Effector CD4-positive, alpha-beta T cell (primary cell): ENCODE measurements around the gene SMOC2.
"Not testable (repeated sequence)": the region's sequence is repeated elsewhere in the genome, so short reads cannot be mapped to it uniquely, and the experiment has no call there.

Experiments used
- DNase-seq: peaks from one replicate; pipeline ENCODE4 v3.0.0-alpha.2; 2020

SMOC2 gene

DNA sequence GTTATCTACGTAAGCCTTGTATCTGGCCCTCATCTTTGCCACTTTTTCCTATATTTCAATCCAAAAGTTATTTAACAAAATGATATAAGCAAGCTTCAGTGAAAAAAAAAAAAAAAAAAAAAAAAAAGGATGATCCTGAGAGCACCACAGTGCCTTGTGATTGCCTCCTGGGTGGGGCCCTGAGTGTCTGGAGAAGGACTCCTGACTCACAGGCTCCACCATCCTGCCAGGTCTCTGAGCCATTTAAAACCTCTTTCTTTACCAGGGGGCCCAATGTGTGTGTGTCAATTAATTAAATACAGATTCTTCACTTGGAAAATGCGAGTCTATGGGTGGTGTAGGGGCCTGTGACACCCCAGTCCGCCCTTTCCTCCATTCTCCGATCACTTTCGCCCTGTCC lies 105.2 kb downstream of the SMOC2 start:
- no peak for DNase-seq

DNA sequence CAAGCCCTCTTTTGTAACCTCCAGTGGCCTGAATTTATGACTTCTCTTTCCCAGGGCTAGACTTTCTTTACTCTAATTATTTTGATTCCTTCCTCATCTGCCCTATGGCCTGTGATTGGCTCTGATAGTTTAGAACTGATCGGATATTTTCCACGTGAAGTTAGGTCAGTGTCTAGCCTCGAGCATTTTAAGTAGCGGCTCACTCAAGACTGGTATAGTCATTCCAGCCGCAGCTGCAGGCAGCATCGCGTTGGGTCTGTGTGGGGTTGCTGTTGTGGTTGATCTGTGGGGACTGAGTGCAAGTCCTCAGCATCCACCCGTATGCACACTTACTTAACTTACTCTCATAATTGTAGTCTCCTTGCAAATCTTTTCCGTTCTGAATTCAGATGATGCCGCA lies 105.7 kb downstream of the SMOC2 start:
- no peak for DNase-seq

- no peak for DNase-seq
Observed at GRCh38 chr6:168550326-168550725, 109.3 kb downstream of the SMOC2 start.

DNA sequence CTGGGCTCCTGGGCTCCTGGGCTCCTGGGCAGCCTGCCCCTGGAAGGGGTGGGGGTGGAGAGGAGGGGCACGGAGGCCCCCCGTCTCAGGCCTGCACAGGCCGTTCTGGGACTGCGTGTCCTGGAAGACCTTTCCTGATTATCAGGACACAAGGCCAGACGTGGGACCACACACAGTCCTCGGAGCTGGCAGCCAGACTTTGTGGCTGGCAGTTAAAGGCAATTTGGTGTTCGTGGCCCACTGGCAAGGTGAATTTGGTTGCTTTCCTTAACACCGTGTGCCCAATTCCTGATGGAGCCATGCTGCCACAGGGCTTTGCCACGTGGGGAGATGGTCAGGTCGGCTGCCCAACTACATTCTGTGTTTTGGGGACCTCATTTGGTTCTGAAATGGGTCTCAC lies 113.5 kb downstream of the SMOC2 start:
- DNase-seq: no peak

DNA sequence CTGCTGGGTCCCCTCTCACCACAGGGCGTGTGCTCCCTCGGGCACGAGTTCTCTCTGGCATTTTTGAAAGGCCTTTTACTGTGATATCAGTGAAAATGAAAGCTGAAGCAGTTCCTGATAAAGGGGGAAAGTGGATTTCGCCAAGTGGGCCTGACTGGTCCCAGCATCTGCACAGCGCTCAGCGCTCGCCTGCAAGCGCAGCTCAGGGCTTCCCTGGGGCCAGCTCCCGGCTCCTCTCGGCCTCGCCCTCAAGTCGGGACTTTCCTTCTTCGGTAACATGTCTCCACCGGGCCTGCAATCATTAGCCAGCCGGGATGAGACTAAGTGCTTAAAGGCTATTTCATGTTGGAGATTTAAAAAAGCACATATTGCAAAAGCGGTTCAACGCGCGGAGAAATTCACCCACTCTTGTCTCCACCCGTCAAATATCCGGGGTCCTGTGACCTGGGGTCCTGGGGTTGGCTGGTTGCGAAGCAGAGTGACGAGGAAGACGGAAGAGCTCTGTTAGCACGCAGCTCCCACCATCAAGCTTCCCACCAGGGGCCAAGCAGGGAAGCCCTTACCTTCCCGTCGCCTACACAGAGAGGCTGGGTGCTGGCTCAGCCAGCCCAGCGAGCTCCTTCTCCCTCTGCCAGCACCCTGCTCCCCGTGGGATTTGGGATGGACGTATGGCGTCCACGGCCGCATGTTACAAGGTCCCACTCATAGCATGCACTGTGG lies 114.1 kb downstream of the SMOC2 start:
- no peak for DNase-seq

- no peak for DNase-seq
Observed at GRCh38 chr6:168555618-168556273, 114.8 kb downstream of the SMOC2 start.

GRCh38 chr6:168557512-168557911 lies 116.5 kb downstream of the SMOC2 start:
- DNase-seq: no peak

- DNase-seq: no peak
Observed at GRCh38 chr6:168558686-168559085, 117.7 kb downstream of the SMOC2 start.

DNA sequence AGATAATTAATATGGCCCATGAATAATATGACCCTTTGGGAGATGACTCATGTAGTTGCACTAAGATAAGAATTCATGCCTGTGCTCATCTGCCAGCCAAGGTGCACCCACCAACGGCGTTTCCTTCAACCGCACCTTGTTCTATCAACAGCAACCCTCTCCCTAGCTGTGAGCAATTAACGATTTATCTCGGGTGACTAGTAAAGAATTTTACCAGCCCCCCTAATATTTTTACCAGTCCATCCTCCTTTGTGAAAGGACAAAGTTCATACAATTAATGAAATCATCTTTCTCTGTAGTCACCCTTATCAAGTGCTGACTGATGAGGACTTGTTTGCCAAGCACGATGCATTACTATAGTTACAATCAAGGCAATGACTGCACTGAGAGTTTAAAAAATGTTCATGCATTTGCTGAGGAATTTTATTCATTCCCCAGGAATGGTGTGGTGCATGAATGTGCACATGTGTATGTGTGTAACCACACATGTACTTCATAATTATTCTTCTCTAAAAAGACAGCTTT lies 118.7 kb downstream of the SMOC2 start:
- no peak for DNase-seq

DNA sequence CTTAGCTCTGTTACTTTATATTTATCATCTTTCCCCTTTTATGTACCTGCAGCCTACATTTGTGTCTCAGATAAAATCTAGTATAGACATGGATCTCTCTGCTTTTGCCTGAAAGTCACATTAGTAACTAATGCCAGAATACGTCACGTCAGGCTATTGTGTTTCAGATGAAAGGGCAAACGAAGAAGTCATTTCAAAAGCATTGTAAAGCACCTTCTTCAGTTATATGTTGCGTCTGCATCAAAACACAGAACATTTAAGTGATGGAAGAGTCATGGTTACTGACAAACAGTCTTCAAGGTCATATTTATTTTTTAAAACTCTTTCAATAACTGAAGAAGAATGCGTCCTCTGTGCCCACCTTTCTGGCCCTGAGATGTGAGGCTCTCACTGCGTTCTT lies 119.1 kb downstream of the SMOC2 start:
- no peak for DNase-seq

GRCh38 chr6:168562576-168563151 lies 121.7 kb downstream of the SMOC2 start:
- no peak for DNase-seq

GRCh38 chr6:168563656-168564055 lies 122.7 kb downstream of the SMOC2 start:
- DNase-seq: no peak

- DNase-seq: no peak
Observed at GRCh38 chr6:168565112-168565511, 124.1 kb downstream of the SMOC2 start.

DNA sequence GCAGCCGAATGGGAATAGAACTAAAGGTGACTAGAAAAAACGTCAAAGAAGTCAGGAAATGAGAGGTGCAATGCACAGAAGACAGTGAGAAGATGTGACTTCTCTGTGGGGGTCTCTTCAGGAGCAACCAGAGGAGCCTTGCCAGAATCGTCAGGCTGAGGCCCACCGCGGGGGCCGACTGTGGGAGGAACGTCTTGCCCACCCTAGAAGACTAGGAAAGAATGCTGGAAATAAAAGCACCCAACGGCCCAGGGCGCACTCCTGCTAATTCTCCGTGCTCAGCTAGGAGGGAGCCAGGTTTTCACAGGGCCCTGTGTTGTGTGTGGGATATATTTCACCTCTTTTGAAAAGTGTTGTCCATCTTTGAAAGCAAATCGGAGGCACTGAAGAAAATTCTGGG lies 129.2 kb downstream of the SMOC2 start:
- no peak for DNase-seq

DNA sequence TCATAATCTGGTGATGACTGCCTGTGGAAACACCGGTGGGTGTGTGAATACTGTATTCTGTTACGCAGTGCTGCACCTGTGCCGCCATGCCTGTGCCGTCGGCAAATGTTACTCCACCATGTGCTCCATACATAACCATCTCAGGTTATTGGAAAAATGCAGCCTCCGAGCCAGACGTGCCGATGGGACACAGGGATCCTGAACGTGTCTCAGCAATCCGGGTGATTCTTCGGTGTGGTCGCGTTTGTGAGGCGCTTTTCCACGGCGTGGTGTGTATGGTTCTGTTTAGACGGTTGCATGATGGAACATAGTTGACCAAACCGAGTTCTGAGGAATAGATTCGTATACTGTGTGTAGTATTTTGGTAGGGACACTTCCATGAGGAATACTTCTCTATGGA lies 130.3 kb downstream of the SMOC2 start:
- no peak for DNase-seq

GRCh38 chr6:168573276-168573835 lies 132.4 kb downstream of the SMOC2 start:
- not testable (repeated sequence) for DNase-seq

DNA sequence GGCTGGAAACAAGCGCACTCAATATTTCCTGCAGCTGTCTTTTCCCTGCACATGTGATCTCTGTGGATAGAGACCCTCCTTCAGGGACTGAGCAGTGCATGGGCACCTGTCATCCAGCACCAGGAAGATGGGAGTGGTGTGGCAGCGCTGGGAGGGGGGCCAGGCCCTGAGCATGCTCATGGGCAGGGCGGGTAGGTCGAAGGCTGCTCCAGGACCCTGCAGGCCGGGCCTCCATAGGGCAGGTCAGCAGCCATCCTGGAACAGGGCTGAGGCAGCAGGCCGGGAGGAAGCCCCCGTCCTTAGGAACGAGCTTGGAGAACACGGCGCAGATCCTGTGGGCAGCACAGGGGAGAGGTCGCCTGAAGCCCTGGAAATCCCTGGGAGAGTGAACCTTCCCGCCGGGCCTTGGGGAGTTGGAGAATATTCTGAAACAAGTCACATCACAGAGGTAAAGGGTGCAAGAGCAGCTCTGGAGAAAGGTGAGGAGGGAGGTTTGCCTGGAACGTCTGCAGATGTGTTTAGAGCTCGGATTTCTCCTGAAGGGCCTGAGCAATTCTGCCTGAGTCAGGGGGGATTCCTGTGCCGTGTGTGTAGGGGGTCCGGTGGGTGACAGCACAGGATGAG lies 133.2 kb downstream of the SMOC2 start:
- DNase-seq: no peak

DNA sequence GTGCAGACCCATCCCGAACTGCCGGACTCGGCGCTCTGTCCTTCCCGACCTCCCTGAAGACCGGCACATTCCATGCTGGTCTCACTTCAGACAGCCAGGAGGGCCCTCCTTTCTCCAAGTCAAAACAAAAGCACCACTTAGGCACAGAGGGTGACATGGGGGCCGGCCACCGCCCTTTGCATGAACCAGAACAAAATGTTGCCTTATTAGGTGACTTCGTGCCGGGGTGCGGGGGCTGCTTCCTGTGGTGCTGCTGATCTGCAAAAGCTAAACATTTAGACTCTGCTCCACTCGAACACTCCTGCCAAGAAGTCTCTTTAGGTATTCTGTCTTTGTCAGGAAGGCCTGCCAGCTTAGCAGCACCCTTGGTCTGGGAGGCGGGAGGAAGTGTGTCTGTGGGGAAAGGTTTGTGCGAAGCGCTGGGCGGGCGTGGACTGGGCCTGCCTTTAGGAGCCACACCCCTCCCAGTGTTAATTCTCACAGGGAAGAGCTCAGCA lies 133.8 kb downstream of the SMOC2 start:
- DNase-seq: no peak

DNA sequence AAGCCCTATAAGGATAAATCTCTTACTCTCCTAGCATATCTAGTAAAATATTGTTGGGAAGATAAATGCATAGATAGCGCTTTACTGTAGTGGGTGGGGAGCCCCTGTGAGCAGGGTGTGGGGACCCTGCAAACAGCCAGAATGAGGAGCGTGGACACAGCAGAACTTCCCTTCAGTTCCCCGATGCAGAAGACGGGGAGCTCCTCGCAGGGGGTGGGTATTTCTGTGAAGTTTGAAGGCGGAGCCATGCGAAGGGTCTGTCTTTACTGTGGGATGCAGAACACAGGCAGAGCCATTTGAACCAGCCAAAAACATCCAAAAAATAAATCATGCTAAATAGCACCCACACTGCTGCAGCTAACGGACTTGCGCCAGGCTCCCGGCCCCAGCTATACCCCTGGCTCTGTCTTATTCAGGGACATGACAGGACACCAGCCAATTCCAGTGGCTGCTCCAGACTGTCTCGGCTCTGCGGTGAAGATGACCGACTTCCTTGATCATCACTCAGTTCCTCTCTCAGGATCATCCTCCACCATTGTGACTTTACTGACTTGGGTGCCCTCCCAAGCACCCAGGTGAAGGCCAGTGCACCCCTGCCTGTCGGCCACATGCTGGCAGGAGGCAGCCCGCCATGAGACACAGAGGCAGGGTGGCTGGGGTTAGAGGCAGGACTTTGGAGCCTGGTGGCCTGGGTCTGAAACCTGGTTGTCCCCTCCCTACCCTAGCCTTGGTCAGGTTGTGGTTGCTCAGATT lies 134.5 kb downstream of the SMOC2 start:
- DNase-seq: no peak

DNA sequence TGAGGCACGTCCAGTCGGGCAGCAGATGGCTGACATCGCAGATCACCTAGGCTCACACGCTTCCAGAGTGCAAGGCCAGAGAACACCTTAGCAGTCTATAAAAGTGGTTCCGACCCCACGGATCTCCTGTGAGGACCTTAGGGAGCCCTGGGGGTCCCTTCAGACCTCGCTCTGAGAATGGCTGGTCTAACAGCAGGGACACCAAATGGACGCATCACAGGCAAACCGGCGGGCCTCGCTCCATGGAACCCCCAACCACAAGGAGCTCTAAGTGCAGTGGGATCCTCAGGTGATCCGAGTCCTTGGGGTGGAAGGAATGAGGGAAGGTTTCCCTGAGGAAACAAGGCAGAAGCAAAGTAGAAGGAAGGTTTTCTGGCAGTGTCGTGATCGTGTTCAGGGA lies 135.4 kb downstream of the SMOC2 start:
- no peak for DNase-seq

DNA sequence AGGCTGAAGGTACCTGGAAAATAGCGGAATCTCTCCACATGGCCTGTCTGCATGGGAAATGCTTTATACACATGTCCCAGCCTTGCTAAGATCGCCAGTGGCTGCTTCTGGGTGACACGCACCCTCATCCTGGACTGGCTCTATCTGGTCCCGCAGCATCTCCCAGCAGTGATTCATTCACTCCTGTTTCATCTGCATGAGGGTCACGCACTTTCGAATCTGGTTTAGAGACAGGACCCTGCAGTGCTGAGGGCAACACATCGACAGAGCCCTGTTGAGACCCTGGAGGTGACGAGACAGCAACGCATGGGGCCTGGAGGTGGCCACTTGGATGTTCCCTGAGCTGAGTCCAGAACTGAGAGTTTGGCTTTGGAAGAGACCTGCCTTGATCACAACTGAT lies 136.5 kb downstream of the SMOC2 start:
- no peak for DNase-seq

- DNase-seq: no peak
Observed at GRCh38 chr6:168578036-168578435, 137.1 kb downstream of the SMOC2 start.
